ENCODE results near the gene GPR25. TPM values are rescaled to one million over a fixed set of nuclear protein-coding genes. Genes with fewer than 3 reads are reported as not detected.

GPR25 gene
- total RNA-seq, 1 experiment from 2014 or later = not detected

- H3K9me3 Mint-ChIP-seq = no peaks in the 10 kb centered on the region
- H3K36me3 Mint-ChIP-seq = no peaks in the 10 kb centered on the region
- TF ChIP-seq GTF2I (CRISPR knock-in tag; conservative IDR thresholded peaks at IDR 0.05) = no peak
- no peak for TF ChIP-seq ATF2 (CRISPR knock-in tag; IDR thresholded peaks at IDR 0.05; ENCODE audit: borderline replicate concordance, low read depth)
- TF ChIP-seq NR1H2 (CRISPR knock-in tag; IDR thresholded peaks at IDR 0.05) = no peak
- TF ChIP-seq ZBTB21 (CRISPR knock-in tag; IDR thresholded peaks at IDR 0.05; ENCODE audit: borderline replicate concordance) = no peak
- TF ChIP-seq, protein P1, sequence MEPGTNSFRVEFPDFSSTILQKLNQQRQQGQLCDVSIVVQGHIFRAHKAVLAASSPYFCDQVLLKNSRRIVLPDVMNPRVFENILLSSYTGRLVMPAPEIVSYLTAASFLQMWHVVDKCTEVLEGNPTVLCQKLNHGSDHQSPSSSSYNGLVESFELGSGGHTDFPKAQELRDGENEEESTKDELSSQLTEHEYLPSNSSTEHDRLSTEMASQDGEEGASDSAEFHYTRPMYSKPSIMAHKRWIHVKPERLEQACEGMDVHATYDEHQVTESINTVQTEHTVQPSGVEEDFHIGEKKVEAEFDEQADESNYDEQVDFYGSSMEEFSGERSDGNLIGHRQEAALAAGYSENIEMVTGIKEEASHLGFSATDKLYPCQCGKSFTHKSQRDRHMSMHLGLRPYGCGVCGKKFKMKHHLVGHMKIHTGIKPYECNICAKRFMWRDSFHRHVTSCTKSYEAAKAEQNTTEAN (CRISPR knock-in tag; IDR thresholded peaks at IDR 0.05) = no peak
- no peak for TF ChIP-seq CTCF (IDR thresholded peaks at IDR 0.05)
- no peak for TF ChIP-seq TEAD4 (CRISPR knock-in tag; IDR thresholded peaks at IDR 0.05)
- no peak for TF ChIP-seq ZNF532 (CRISPR knock-in tag; IDR thresholded peaks at IDR 0.05; ENCODE audit: borderline replicate concordance)
- no peak for TF ChIP-seq MLX (CRISPR knock-in tag; IDR thresholded peaks at IDR 0.05)
- TF ChIP-seq, protein P2, sequence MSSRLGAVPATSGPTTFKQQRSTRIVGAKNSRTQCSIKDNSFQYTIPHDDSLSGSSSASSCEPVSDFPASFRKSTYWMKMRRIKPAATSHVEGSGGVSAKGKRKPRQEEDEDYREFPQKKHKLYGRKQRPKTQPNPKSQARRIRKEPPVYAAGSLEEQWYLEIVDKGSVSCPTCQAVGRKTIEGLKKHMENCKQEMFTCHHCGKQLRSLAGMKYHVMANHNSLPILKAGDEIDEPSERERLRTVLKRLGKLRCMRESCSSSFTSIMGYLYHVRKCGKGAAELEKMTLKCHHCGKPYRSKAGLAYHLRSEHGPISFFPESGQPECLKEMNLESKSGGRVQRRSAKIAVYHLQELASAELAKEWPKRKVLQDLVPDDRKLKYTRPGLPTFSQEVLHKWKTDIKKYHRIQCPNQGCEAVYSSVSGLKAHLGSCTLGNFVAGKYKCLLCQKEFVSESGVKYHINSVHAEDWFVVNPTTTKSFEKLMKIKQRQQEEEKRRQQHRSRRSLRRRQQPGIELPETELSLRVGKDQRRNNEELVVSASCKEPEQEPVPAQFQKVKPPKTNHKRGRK (CRISPR knock-in tag; IDR thresholded peaks at IDR 0.05; ENCODE audit: borderline replicate concordance) = no peak
- TF ChIP-seq FOXK1 (CRISPR knock-in tag; IDR thresholded peaks at IDR 0.05) = no peak
- TF ChIP-seq, protein P3, sequence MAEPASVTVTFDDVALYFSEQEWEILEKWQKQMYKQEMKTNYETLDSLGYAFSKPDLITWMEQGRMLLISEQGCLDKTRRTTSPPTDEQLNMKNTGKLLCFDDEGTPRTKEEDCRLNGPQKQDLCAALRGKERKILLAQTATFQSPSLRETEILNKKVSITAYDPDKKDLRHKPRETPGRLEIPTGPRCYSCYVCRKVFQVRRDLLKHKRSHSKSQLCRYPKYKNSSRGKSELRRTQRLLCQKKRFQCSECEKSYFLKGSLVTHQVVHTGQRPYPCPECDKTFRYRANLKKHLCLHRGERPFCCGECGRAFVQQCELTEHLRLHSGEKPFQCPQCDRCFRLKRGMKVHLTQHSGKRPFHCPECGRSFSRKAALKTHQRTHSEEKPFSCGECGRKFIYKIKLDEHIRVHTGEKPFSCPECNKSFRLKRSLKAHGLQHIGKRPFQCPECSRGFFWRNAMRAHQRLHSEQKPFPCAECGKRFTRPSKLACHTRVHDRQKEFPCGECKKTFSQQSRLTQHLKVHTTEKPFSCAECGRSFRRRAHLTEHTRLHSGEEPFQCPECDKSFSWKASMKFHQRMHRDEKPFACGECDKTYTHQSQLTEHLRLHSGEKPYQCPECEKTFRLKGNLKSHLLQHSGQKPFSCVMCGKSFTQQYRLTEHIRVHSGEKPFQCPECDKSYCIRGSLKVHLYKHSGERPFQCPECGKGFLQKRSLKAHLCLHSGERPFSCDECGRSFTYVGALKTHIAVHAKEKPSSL (CRISPR knock-in tag; conservative IDR thresholded peaks at IDR 0.05) = no peak
- no peak for TF ChIP-seq GABPB1 (CRISPR knock-in tag; IDR thresholded peaks at IDR 0.05)
- no peak for TF ChIP-seq SMAD3 (CRISPR knock-in tag; IDR thresholded peaks at IDR 0.05; ENCODE audit: borderline replicate concordance)
- no peak for TF ChIP-seq USF2 (CRISPR knock-in tag; IDR thresholded peaks at IDR 0.05)
- no peak for TF ChIP-seq ERG (CRISPR knock-in tag; IDR thresholded peaks at IDR 0.05)
- TF ChIP-seq MXD4 (CRISPR knock-in tag; IDR thresholded peaks at IDR 0.05; ENCODE audit: borderline replicate concordance) = no peak
- TF ChIP-seq, protein P4, sequence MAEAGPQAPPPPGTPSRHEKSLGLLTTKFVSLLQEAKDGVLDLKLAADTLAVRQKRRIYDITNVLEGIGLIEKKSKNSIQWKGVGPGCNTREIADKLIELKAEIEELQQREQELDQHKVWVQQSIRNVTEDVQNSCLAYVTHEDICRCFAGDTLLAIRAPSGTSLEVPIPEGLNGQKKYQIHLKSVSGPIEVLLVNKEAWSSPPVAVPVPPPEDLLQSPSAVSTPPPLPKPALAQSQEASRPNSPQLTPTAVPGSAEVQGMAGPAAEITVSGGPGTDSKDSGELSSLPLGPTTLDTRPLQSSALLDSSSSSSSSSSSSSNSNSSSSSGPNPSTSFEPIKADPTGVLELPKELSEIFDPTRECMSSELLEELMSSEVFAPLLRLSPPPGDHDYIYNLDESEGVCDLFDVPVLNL (CRISPR knock-in tag; IDR thresholded peaks at IDR 0.05; ENCODE audit: borderline replicate concordance, low read depth) = no peak
- ChIA-PET POLR2A (no interaction called here), CTCF (interaction anchor here (1.3 kb wide), 1 partner anchor 19 kb away, joined by 3 read pairs; no protein-coding TSS in a partner anchor)
- no peak for DNase-seq (ENCODE audit: low spot score)
- no peak overlapping the region for H3K4me3 Mint-ChIP-seq
- no peak overlapping the region for H3K27ac Mint-ChIP-seq
- no peak for ATAC-seq
- H3K4me1 Mint-ChIP-seq = peaks cover 7% of the 10 kb centered on the region
- H3K27me3 Mint-ChIP-seq (ENCODE audit: low read depth) = peaks cover 25% of the 10 kb centered on the region
Measured at GRCh38 chr1:200869376-200869752, 3.4 kb upstream of the GPR25 start.

Measured in WTC11 (cell line).